Measurements from ENCODE around the gene CST3. TPM values are rescaled to one million over a fixed set of nuclear protein-coding genes. Genes with fewer than 3 reads are reported as not detected.
"Not testable (repeated sequence)": the region's sequence is repeated elsewhere in the genome, so short reads cannot be mapped to it uniquely, and the experiment has no call there.

CST3 gene, protein sequence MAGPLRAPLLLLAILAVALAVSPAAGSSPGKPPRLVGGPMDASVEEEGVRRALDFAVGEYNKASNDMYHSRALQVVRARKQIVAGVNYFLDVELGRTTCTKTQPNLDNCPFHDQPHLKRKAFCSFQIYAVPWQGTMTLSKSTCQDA
- 210 and 293 TPM in 2 replicates for total RNA-seq (2012; rRNA removed)

DNA sequence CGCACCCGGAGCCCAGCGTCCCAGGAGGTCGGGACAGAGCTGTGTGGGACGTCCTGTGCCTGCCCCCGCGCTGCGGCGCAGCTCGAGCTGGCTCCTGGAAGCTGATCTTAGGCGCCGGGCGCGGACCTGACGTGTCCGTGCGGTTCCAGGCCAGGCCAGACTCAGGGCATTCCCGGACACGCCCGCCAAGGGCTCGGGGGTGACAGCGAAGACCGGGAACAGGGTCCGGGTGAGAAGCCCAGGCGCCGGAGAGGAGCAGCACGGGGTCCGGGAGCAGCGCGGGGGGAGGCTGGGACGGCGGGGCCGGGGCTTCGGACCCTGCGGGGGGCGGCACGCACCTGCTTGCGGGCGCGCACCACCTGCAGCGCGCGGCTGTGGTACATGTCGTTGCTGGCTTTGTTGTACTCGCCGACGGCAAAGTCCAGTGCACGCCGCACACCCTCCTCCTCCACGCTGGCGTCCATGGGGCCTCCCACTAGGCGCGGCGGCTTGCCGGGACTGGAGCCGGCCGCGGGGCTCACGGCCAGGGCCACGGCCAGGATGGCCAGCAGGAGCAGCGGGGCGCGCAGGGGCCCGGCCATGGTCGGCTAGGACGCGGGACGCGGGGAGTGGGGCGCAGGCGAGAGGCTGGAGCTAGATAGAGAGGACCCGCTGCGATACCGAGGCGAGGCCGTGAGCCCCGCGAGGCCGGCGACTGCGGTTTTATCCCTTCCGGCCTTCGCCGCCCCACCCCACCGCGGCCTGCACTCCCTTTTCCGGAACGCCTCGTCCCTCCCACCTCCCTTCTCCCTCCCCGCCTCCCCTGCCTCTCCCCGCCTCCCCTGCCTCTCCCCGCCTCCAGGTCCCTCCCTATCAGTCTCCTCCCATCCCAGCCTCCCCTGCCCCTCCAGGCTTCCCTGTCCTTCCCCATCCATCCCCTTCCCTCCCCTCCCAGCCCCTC is at the start of gene CST3:
Gene CST3 (minus strand): TSS at position 674 of the 940 bp plus-strand sequence. CDS start 93 bp downstream, at position 581.
- Histone ChIP-seq H3K4me2 (ENCODE audit: low read length) (peak within 1 kb of the TSS; percentile 93), H3K36me3 (ENCODE audit: insufficient read depth, low read length) (peaks cover 14% of the 10 kb centered on the region), H3K9me3 (replicated peaks; ENCODE audit: low read length) (no peaks in the 10 kb centered on the region), H3K4me3 (ENCODE audit: low read length) (peak within 1 kb of the TSS; percentile 96), H3K4me1 (ENCODE audit: control insufficient read depth, insufficient read depth, low read length) (peaks cover 34% of the 10 kb centered on the region), H3K27me3 (ENCODE audit: control insufficient read depth, insufficient read depth, low read length) (no peaks in the 10 kb centered on the region), H3K9ac (ENCODE audit: low read depth, low read length) (peak within 1 kb of the TSS; percentile 93)

DNA sequence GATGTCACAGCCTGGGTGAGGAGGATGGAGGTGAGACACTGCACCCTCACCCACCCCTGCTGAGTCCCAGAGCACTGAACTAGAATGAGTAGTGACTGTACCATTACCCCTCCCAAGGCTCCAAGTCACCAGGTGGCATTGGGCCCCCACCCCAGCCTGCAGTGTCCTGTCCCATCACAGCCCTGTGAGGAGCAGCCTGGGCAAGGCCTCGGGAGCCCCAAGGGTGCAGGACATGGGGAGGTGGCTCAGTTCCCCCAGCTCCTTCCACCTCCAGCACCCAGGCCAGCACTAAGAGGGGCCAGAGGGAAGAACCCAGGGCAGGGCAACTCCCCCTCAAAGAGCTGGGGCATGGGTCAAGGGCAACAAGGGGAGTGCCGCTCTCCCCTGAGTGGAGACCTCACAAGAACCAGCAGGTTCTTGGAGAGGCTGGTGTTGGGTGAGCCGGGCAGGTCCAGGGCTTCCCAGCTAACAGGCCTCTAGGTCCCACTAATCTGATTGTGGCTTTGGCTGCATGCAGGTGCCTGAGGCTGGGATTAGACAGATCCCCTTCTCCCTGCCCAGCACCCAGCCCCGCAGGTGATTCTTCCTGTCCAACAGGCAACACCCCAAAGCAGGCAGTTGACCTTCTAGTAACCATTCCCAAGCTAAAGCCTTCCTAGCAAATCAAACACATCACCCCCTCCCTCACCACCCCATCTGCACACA is 48.4 kb upstream of the CST3 start:
- Histone ChIP-seq H3K36me3 (ENCODE audit: insufficient read depth, low read length) (no peaks in the 10 kb centered on the region), H3K27me3 (ENCODE audit: control insufficient read depth, insufficient read depth, low read length) (peaks cover 4% of the 10 kb centered on the region), H3K9me3 (replicated peaks; ENCODE audit: low read length) (no peaks in the 10 kb centered on the region), H3K4me2 (ENCODE audit: low read length) (no peak overlapping the region), H3K4me3 (ENCODE audit: low read length) (no peak overlapping the region), H3K9ac (ENCODE audit: low read depth, low read length) (no peak overlapping the region), H3K4me1 (ENCODE audit: control insufficient read depth, insufficient read depth, low read length) (peaks cover under 1% of the 10 kb centered on the region)

GRCh38 chr20:23685529-23685896 is 47.8 kb upstream of the CST3 start:
- H3K27me3 ChIP-seq (ENCODE audit: control insufficient read depth, insufficient read depth, low read length); H3K9me3 ChIP-seq (replicated peaks; ENCODE audit: low read length); H3K4me1 ChIP-seq (ENCODE audit: control insufficient read depth, insufficient read depth, low read length); H3K4me2 ChIP-seq (ENCODE audit: low read length); H3K4me3 ChIP-seq (ENCODE audit: low read length); H3K9ac ChIP-seq (ENCODE audit: low read depth, low read length); H3K36me3 ChIP-seq (ENCODE audit: insufficient read depth, low read length): not testable (repeated sequence)

DNA sequence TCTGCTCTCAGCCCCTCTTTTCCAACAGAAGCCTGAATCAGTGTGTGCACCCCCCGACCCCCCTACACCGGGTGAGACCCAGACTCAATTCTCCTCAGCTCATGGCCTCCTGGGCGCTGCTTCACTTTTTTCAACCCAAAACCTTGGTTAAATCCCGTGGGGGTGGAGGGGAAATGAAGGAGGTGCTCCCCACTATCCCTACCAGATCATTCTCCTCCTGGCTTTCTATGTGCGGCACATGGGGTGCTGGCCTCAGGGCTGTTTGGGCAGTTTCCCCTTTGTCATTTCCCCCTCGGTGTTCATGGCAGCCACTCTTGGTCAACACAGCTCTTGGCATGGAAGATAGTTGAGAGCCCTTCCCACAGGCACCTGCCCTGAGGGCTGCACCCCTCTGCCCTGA is 46.5 kb upstream of the CST3 start:
- peaks cover 4% of the 10 kb centered on the region for H3K27me3 ChIP-seq (ENCODE audit: control insufficient read depth, insufficient read depth, low read length)
- no peak overlapping the region for H3K9ac ChIP-seq (ENCODE audit: low read depth, low read length)
- no peak overlapping the region for H3K4me3 ChIP-seq (ENCODE audit: low read length)
- H3K36me3 ChIP-seq (ENCODE audit: insufficient read depth, low read length): no peaks in the 10 kb centered on the region
- no peak overlapping the region for H3K4me2 ChIP-seq (ENCODE audit: low read length)
- H3K9me3 ChIP-seq (replicated peaks; ENCODE audit: low read length): no peaks in the 10 kb centered on the region
- no peaks in the 10 kb centered on the region for H3K4me1 ChIP-seq (ENCODE audit: control insufficient read depth, insufficient read depth, low read length)

GRCh38 chr20:23683807-23684206 is 46.1 kb upstream of the CST3 start:
- Histone ChIP-seq H3K4me2 (ENCODE audit: low read length) (no peak overlapping the region), H3K9me3 (replicated peaks; ENCODE audit: low read length) (no peaks in the 10 kb centered on the region), H3K9ac (ENCODE audit: low read depth, low read length) (no peak overlapping the region), H3K4me1 (ENCODE audit: control insufficient read depth, insufficient read depth, low read length) (no peaks in the 10 kb centered on the region), H3K4me3 (ENCODE audit: low read length) (no peak overlapping the region), H3K36me3 (ENCODE audit: insufficient read depth, low read length) (no peaks in the 10 kb centered on the region), H3K27me3 (ENCODE audit: control insufficient read depth, insufficient read depth, low read length) (peaks cover 8% of the 10 kb centered on the region)

GRCh38 chr20:23683281-23683680 is 45.5 kb upstream of the CST3 start:
- Histone ChIP-seq H3K4me2 (ENCODE audit: low read length) (no peak overlapping the region), H3K9ac (ENCODE audit: low read depth, low read length) (no peak overlapping the region), H3K4me3 (ENCODE audit: low read length) (no peak overlapping the region), H3K36me3 (ENCODE audit: insufficient read depth, low read length) (no peaks in the 10 kb centered on the region), H3K9me3 (replicated peaks; ENCODE audit: low read length) (no peaks in the 10 kb centered on the region), H3K4me1 (ENCODE audit: control insufficient read depth, insufficient read depth, low read length) (no peaks in the 10 kb centered on the region), H3K27me3 (ENCODE audit: control insufficient read depth, insufficient read depth, low read length) (peaks cover 9% of the 10 kb centered on the region)

DNA sequence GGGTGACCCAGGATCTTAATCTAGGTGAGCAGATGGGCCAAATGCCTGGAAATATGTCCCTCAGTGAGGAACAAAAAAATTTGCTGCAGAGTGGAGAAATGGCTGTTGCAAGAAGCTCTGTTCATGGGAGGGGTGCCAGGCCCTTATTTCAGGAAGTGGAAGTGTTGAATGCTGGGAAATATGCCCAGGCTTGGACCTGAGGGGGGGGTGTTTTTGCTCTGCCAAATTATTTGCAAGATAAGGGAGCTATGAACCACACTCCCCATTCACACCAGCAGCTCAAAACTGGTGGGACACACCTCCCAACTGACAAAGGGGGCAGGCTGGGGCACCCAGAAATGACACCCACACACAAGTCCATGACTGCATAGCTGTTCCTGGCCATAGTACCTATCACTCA is 42.4 kb upstream of the CST3 start:
- no peak overlapping the region for H3K4me3 ChIP-seq (ENCODE audit: low read length)
- H3K9me3 ChIP-seq (replicated peaks; ENCODE audit: low read length): no peaks in the 10 kb centered on the region
- peaks cover 19% of the 10 kb centered on the region for H3K27me3 ChIP-seq (ENCODE audit: control insufficient read depth, insufficient read depth, low read length)
- H3K9ac ChIP-seq (ENCODE audit: low read depth, low read length): no peak overlapping the region
- no peak overlapping the region for H3K4me2 ChIP-seq (ENCODE audit: low read length)
- no peaks in the 10 kb centered on the region for H3K4me1 ChIP-seq (ENCODE audit: control insufficient read depth, insufficient read depth, low read length)
- H3K36me3 ChIP-seq (ENCODE audit: insufficient read depth, low read length): no peaks in the 10 kb centered on the region

DNA sequence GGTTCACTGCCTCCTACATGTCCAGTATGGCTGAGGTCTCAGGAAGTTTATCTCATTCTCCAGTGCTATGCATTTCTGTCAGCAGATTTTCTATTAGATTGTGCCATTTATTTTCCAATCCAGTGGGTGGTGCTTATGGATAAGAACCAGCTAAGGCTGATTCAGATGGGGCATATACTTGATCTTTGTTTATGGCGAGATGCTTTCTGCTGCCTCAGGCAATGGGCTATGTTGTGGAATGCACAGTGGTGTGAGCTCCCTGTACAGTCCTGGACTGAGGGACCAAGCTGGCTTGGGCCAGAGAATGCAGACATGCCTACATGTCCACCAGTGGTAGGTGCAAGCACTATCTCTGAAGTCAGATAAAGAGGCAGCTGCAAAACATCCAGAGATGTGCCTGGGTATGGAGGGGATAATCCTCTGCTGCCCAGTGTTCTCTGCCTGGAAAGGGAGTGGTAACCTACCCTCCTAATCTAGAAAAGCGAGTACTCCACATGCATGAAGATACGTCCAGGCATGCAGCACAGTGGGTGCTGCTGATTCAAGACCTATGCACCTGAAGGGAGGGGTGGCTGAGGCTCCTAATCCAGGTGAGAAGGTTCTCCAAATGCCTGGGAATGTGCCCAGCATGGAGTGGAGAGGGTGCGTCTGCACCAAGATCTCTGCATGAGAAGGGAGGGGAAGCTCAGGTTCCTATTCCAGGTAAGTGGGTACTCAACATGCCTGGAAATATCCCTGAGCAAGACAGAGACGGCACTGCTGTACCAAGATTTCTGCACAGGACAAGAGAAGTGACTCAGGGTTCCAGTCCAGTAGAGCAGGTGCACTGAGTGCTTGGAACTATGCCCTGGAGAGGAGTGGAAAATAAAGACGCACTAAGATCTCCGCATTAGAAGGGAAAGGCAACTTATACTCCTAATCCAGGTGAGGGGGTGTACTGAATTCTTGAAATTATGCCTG is 41.7 kb upstream of the CST3 start:
- H3K36me3 ChIP-seq (ENCODE audit: insufficient read depth, low read length): no peaks in the 10 kb centered on the region
- H3K4me1 ChIP-seq (ENCODE audit: control insufficient read depth, insufficient read depth, low read length): no peaks in the 10 kb centered on the region
- no peak overlapping the region for H3K9ac ChIP-seq (ENCODE audit: low read depth, low read length)
- H3K4me2 ChIP-seq (ENCODE audit: low read length): no peak overlapping the region
- H3K4me3 ChIP-seq (ENCODE audit: low read length): no peak overlapping the region
- H3K27me3 ChIP-seq (ENCODE audit: control insufficient read depth, insufficient read depth, low read length): peaks cover 21% of the 10 kb centered on the region
- H3K9me3 ChIP-seq (replicated peaks; ENCODE audit: low read length): no peaks in the 10 kb centered on the region

GRCh38 chr20:23673209-23673608 is 35.5 kb upstream of the CST3 start:
- no peaks in the 10 kb centered on the region for H3K9me3 ChIP-seq (replicated peaks; ENCODE audit: low read length)
- H3K4me3 ChIP-seq (ENCODE audit: low read length): no peak overlapping the region
- no peaks in the 10 kb centered on the region for H3K4me1 ChIP-seq (ENCODE audit: control insufficient read depth, insufficient read depth, low read length)
- H3K36me3 ChIP-seq (ENCODE audit: insufficient read depth, low read length): no peaks in the 10 kb centered on the region
- no peak overlapping the region for H3K9ac ChIP-seq (ENCODE audit: low read depth, low read length)
- H3K4me2 ChIP-seq (ENCODE audit: low read length): no peak overlapping the region
- peaks cover 12% of the 10 kb centered on the region for H3K27me3 ChIP-seq (ENCODE audit: control insufficient read depth, insufficient read depth, low read length)

DNA sequence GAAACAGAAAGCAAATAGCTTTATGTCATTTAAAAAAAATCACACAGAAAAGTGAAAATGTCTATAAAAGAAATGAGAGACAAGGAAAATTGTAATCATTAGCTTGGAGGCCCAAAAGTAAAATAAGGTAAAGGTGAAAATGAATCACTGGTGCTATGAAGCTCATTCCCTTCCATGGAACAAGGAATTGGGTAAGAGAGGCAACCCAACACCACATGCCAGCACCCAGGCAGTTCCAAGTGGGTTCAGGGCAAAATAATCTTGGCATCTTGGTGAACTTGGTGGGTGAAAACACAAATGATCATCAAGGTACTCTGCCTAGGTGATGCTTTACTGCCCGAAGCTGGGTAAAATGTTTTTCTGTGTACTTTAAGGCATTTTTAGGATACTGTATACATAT is 34.4 kb upstream of the CST3 start:
- Histone ChIP-seq H3K36me3 (ENCODE audit: insufficient read depth, low read length) (no peaks in the 10 kb centered on the region), H3K9ac (ENCODE audit: low read depth, low read length) (no peak overlapping the region), H3K4me1 (ENCODE audit: control insufficient read depth, insufficient read depth, low read length) (no peaks in the 10 kb centered on the region)

DNA sequence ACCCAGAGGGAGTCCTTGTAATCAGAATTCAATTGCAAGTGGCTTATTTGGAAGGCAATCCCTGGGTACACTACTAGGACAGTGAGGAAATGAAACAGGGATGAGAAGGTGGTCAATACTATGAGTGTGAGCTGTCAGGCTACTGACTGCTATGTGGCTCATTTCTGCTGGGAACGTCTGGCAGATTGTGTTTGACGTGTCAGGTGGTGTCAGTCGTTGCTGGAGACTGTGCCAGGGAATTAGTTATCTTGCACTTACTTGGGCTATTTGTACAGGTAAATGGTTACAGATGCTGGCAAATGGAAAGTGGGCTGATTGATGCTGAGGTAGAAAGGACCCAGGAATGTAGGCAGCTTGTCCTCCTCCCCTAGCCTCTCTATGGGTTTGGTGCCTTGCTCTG is 33.7 kb upstream of the CST3 start:
- H3K36me3 ChIP-seq (ENCODE audit: insufficient read depth, low read length): no peaks in the 10 kb centered on the region

More for the DNA sequence above, 34.4 kb upstream of the CST3 start:
- no peak overlapping the region for H3K4me3 ChIP-seq (ENCODE audit: low read length)
- no peaks in the 10 kb centered on the region for H3K9me3 ChIP-seq (replicated peaks; ENCODE audit: low read length)
- peaks cover 12% of the 10 kb centered on the region for H3K27me3 ChIP-seq (ENCODE audit: control insufficient read depth, insufficient read depth, low read length)
- no peak overlapping the region for H3K4me2 ChIP-seq (ENCODE audit: low read length)

More for the DNA sequence above, 33.7 kb upstream of the CST3 start:
- Histone ChIP-seq H3K9ac (ENCODE audit: low read depth, low read length) (no peak overlapping the region), H3K4me3 (ENCODE audit: low read length) (no peak overlapping the region), H3K27me3 (ENCODE audit: control insufficient read depth, insufficient read depth, low read length) (peaks cover 8% of the 10 kb centered on the region), H3K4me1 (ENCODE audit: control insufficient read depth, insufficient read depth, low read length) (no peaks in the 10 kb centered on the region), H3K4me2 (ENCODE audit: low read length) (no peak overlapping the region), H3K9me3 (replicated peaks; ENCODE audit: low read length) (no peaks in the 10 kb centered on the region)

Measured in skeletal muscle satellite cell (primary cell).